ENCODE results near the gene WDFY2.
"Not testable (repeated sequence)": the region's sequence is repeated elsewhere in the genome, so short reads cannot be mapped to it uniquely, and the experiment has no call there.

Gene WDFY2

DNA sequence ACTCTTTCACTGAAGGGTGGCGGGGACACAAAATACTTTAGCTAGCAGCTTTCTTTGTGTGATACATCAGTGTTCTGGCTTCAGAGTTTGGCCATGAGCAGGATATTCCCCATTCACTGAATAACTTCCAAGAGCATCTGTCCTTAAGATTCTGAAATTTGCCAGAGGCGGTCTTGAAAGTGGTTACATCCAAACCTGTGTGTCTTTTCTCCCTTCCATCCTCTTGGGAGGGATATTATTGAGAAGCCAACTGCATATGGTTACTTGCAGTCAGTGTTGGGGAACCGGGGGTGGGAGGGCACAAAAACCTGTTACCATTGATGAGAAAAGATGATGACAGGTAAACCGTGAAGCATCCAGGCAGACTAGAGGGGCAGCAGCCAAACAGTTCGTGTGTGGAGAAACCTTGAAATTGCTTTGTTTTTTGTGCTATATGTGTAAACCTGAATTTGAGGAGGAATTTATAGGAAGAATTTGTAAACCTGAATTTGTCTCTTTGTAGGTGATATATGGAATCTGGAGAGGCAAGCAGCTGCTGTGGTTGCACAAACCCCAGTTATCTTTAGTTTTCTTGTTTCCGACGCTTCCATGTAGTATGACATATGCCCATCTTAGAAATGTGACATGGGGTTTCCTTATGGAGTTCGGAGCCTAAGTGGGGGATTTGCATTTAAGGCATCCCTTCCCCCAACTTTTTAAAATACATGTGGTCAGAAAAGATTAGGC lies 104.8 kb downstream of the WDFY2 start:
- TF ChIP-seq, protein P1, sequence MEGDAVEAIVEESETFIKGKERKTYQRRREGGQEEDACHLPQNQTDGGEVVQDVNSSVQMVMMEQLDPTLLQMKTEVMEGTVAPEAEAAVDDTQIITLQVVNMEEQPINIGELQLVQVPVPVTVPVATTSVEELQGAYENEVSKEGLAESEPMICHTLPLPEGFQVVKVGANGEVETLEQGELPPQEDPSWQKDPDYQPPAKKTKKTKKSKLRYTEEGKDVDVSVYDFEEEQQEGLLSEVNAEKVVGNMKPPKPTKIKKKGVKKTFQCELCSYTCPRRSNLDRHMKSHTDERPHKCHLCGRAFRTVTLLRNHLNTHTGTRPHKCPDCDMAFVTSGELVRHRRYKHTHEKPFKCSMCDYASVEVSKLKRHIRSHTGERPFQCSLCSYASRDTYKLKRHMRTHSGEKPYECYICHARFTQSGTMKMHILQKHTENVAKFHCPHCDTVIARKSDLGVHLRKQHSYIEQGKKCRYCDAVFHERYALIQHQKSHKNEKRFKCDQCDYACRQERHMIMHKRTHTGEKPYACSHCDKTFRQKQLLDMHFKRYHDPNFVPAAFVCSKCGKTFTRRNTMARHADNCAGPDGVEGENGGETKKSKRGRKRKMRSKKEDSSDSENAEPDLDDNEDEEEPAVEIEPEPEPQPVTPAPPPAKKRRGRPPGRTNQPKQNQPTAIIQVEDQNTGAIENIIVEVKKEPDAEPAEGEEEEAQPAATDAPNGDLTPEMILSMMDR (IDR thresholded peaks at IDR 0.05; ENCODE audit: low read depth, low read length), result no peak
- H3K4me3 ChIP-seq (ENCODE audit: low read depth, low read length), result no peak overlapping the region

DNA sequence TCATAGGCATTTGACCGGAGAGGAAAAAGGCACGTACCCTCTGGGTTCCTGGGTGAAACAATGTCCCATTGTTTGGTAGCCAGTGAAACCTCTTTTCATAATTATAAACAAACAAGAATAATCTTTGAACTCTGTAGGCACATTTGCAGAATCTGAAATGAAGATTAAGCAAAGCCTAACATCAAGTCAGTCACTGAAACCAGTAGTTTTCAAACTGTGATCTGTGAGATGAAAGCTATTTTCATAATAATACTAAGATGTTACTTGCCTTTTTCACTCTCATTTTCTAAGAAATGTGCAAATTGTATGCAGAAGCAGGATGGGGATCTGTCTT lies 105.4 kb downstream of the WDFY2 start:
- TF ChIP-seq, protein P1 (IDR thresholded peaks at IDR 0.05; ENCODE audit: low read depth, low read length), result no peak
- no peak overlapping the region for H3K4me3 ChIP-seq (ENCODE audit: low read depth, low read length)

DNA sequence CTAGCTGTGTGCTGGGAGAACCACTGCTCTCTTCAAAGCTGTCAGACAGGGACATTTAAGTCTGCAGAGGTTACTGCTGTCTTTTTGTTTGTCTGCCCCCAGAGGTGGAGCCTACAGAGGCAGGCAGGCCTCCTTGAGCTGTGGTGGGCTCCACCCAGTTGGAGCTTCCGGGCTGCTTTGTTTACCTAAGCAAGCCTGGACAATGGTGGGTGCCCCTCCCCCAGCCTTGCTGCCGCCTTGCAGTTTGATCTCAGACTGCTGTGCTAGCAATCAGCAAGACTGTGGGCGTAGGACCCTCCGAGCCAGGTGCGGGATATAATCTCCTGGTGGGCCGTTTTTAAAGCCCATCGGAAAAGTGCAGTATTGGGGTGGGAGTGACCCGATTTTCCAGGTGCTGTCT lies 111.4 kb downstream of the WDFY2 start:
- H3K4me3 ChIP-seq (ENCODE audit: low read depth, low read length), result not testable (repeated sequence)

DNA sequence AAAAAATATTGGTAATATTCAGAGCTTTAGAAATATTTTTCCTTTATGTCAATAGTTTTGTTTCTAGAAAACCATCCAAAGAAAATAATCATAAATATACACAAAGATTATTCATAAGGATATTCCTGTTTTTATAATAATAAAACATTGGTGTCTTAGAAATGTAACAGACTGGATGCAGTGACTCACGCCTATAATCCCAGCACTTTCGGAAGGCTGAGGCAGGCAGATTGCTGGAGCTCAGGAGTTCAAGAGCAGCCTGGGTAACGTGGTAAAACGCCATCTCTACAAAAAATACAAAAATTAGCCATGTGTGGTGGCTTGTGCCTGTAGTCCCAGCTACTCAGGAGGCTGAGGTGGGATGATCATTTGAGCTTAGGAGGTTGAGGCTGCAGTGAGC lies 112.9 kb downstream of the WDFY2 start:
- TF ChIP-seq, protein P1 (IDR thresholded peaks at IDR 0.05; ENCODE audit: low read depth, low read length), result no peak
- H3K4me3 ChIP-seq (ENCODE audit: low read depth, low read length), result no peak overlapping the region

DNA sequence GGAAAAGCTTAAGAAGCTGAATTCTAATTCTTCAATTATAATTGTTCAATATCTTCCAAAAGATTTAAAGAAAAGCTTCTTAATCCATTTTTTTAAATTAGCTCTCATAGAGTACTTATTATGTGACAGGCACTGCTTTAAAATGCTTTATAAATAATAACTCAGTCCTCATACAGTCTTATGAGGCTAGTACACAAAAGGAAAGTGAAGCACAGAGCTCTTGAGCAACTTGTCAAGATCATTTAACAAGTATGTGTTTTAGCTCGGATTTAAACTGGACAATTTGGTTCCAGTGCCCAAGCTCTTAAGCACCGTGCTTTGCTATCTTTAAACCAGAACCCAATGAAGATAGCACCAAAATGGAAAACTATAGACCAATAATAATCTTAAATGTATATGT lies 113.6 kb downstream of the WDFY2 start:
- H3K4me3 ChIP-seq (ENCODE audit: low read depth, low read length), result no peak overlapping the region
- TF ChIP-seq, protein P1 (IDR thresholded peaks at IDR 0.05; ENCODE audit: low read depth, low read length), result no peak

DNA sequence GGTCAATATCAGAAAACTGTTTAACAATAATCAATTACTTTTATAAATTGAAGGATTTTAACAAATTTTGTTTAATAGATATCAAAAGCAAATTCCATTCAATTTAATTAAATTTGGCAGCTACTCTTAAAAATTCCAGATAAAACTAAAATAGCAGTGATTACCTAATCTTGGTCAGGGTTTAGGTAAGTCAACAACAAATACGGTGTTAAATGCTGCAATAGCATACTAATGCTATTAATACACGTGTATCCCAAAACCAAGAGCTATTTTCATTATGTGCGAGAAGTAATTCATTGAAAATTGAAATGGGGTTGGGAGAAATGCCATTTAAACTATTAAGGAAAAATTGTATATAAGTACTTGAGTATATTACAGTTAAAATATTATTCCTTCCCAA lies 114.1 kb downstream of the WDFY2 start:
- H3K4me3 ChIP-seq (ENCODE audit: low read depth, low read length), result no peak overlapping the region
- TF ChIP-seq, protein P1 (IDR thresholded peaks at IDR 0.05; ENCODE audit: low read depth, low read length), result no peak

DNA sequence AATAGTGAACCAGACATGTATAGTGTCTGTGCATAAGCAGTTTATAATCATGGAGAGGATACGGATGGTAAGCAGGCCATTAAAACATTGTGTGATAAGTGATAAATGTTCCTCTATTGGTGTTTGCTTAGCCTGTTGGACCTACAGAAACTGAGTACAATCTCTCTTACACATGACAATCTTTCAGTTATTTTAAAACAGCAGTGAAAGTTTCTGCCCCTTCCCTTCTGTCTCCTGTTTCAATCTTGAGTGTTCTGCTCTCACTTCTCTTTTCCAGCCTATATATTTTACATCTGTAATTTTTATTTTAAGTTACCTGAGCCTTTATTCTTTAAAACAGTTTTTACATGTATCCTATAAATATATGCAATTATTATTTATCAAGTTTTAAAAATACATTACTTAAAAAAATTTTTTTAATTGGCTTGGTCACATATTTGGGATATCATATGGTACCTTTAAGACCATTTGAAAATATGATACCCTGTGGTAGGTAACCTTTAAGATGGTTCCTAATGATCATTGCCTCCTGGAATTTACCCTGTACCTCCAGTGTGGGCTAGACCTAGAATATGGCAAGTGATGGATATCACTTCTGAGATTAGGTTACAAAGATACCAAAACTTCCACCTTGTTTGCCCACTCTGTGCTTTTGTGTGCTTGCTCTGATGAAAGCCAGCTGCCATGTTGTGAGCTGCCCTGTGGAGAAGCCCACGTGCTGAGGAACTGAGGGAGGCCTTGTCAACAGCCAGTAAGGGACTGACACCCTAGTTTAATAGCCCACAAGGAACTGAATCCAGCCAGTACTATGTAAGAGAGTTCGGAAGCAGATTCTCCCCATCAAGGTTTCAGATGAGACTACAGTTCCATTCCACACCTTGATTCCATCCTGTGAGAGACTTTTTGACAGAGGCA lies 120.4 kb downstream of the WDFY2 start:
- TF ChIP-seq, protein P1 (IDR thresholded peaks at IDR 0.05; ENCODE audit: low read depth, low read length), result no peak
- H3K4me3 ChIP-seq (ENCODE audit: low read depth, low read length), result no peak overlapping the region
